GM19193 (cell line): Measurements from ENCODE around the gene CPNE8.

Experiments used
- POLR2A ChIP-seq: IDR thresholded peaks from 4 replicates; pipeline ENCODE4 v1.6.1; 2011; ENCODE audit not compliant: insufficient read depth, insufficient read length; ENCODE audit errors: extremely low read depth

The CPNE8 gene

DNA sequence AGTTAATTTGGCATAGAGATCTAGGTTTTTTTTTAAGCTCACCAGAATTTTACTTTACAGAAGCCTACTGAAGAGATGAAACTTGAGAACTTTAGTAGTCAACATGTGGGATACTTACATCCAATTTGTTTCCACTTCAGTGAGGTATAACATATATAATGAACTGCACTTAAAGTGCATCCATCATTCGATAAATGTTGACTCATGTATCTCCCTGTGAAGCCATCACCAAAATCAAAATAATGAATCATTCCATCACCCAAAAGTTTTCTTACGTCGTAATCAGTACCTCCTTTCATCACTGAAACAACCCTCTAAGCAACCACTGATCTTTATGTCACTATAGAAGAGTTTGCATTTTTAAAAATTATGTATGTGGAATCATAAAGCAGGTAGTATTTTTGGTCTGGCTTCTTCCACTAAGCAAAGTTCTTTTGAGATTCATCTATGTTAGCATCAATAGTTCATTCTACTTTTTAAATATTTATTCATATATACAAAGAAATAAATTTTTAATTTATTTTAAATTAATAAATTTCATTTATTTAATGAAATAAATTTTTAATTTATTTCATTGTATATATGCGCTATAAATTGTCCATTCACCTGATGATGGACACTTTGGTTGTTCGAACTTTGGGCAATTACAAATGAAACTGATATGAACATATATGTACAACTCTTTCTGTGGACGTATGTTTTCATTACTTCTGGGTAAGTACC, 2.0 kb upstream of the CPNE8 start:
- TF ChIP-seq POLR2A: no peak

GRCh38 chr12:38906482-38907200, 1.2 kb upstream of the CPNE8 start:
- TF ChIP-seq POLR2A: peak; percentile 68

DNA sequence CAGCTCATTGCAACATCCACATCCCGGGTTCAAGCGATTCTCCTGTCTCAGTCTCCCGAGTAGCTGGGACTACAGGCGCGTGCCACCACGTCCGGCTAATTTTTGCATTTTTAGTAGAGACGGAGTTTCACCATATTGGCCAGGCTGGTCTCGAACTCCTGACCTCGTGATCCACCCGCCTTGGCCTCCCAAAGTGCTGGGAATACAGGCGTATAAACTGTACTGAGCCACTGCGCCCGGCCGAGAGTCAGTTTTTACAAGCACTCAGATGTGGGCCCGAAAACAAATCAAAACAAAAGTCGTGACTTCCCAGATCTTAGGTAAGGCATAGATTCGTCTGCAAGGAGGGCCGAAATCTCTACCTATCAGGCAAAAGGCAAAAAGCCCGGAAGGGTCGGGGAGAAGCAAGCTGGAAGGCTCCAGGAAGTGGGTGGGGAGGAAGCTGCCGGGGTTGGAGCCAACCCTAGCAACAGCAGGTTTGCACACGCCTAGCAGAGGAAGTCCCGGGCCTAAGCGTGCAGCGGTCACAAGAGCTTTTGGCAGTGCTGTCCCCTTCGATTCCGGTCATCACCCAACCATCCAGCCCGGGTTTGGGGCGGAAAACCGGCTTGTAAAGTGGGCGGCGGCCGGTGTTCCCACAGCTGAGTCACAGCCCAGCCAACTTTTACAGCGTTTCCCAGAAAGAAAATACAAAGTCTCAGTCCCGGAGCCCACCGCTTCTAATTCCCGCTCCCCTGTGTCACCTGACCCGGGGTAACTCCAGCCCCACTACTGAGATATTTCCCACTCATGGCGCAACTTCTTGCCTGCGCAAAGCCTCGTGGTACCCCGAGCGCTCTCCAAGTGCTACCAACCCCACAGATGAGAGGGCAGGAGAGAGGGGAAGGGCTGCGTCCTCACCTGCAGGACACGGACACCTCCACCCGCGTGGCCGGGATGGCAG, 583 bp downstream of the CPNE8 start:
- no peak for TF ChIP-seq POLR2A

DNA sequence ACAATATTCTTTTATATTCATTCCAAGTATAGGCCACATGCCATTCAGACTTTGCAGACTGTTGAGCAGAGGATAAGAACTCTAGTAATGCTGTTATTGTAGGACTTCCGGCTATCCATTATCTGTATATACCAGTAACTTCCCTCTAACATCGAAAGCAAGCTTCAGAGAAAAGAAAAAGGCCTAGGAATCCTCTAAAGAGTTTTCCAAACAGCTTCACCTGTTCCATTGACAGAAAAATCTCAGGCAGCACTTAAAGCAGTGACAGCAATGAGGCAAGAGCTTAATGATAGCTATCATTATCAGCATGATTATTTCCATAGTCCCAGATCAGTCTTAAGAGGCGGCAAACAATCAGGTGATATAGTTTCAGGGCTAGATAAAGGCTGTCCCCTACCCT, 1.8 kb downstream of the CPNE8 start:
- TF ChIP-seq POLR2A: no peak

GRCh38 chr12:38898001-38898684, 7.2 kb downstream of the CPNE8 start:
- TF ChIP-seq POLR2A: no peak

DNA sequence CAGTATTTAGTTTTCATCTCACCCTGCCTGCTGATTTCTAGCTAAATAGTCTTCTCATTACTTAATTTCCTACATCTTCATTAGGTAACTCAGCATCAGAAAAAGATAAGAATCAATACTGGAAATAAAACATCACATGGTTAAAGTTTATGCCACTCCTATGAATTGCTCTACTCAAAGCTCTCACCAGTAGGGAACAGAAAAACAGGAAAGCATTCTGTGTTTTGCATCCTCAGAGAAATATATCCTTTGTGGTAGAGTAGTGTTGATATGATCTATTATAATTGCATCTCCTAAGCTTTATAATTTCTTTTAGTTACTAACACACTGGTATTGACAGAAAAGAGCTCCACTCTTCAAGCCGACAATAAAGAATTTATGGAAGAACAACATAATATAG, 9.9 kb downstream of the CPNE8 start:
- TF ChIP-seq POLR2A: no peak

- TF ChIP-seq POLR2A: no peak
Observed at GRCh38 chr12:38892976-38893375, 12.4 kb downstream of the CPNE8 start.

DNA sequence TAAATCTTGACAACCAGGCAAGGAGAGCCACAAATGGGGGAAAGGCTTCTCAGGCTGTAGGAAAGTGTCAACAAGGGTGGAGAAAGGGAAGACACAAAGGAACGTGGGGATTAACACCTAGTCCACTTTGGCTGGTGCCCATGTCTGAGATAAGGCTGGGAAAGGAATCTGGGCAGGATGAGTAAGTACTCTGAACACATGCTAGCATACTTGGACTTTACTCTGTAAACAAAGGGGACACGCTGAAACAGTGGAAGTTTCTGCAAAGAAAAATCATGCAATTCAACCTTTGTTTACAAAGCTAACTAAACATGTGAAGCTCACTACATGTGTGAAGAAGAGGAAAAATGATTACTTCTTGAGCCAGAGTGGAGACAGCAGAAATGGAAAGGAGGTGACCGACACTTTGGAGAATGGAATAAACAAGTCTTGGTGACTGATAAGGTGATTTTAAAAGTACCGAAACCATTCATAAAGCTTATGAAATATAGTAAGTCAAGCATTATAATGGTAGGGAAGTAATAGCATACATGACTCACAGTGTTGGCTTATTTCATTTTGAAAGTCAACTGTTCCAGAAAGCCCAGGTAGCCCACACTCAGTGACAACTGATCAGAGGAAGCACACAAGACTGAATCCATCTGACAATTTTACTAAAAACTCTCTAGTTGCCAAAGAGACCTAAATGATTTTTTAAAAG, 13.2 kb downstream of the CPNE8 start:
- TF ChIP-seq POLR2A: no peak

DNA sequence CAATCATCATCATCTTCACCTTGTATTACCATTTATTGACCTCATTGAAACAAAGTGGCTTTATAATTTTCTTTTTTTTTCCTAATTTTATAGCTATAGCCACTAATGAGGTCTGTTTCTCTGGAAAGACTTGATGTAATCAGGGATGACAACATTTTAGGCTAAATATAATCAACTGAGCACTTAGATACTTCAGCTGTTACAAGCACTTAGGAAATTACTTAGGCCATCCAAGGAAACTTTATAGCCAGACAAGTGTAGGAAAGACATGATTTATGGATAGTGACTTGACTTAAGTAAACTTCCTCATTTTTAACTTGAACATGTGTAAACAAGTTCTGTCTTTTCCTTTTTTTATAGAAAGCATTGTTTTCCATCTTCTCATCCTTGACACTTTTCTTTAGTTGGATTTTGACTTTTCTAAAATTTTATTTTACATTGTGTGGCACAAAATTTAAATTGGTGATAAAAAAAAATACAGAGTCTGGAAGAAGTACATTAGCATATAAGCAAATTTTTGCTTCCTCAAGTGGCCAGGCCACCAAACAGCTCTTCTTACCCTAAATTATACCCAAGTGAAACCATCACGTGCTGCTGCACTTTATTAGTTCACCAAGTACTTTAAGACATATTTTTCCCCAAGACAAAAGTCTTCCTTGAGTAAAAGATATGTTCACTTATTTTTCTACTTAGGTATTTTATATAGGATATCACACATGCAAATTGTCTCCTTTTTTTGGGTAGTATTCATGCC, 15.1 kb downstream of the CPNE8 start:
- TF ChIP-seq POLR2A: no peak

DNA sequence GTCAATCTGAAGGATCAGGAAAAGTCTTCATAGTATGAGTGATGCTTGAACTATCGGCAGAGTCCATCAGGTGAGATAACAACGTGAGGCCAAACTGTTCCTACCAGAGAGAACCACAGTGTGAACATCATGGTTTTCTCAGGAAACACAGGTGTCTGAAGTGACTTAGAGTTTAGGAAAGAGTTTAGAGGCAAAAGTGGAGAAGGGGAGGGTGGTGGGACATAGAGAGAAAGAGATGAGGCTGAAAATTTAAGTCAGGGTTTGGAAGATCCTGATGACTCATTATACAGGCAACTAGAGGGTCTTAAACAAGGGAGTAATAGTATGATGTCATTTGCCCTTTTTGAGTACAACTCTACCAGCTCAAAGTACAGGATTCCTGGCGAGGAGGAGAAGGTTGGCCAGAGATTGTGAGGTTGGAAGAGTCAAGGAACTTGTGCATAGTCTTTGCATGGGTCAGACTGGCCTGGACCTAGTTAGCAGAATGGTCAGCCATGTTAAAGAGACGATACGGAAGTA, 16.0 kb downstream of the CPNE8 start:
- no peak for TF ChIP-seq POLR2A

DNA sequence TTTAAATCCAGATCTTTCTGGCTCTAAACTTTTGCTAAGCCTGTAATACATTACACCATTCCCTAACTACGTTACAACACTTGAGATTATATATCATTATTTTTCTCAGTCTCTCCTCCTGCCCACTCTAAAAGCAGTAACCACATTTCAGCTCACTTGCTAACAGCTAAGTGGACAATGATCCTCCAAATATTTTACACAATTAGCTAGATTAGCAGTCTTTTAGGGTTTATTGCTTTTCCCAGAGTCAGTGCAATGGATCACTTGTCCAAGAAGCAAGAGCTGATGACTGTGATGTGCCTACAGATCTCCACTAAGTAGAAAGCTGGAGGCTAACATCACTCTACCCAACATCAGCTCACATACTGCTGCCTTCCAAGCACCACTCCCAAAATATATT, 17.6 kb downstream of the CPNE8 start:
- no peak for TF ChIP-seq POLR2A

GRCh38 chr12:38886931-38887330, 18.5 kb downstream of the CPNE8 start:
- no peak for TF ChIP-seq POLR2A

DNA sequence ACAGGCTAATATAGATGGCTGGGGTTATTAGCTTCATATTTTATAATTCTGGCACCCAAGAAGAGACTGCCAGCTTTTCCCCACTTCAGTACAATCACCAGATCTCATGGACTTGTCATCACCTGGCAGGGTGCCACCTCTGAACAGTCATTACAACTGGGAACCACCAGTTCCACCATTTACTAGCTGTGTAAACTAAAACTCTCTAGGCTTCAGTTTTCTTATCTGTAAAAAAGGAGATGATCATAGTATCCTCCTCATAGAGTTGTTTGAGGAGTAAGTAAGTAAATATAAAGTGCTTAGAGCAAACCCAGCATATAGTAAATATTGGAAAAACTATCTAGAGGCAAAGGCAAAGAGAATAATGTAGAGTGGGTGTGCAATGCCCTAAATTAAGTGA, 19.3 kb downstream of the CPNE8 start:
- no peak for TF ChIP-seq POLR2A
